SH-SY5Y (cell line): ENCODE results near the gene ZNF597.

Experiments
- GATA2 ChIP-seq: IDR thresholded peaks from 2 replicates; pipeline ENCODE4 v1.6.1; 2011; ENCODE audit warnings: mild to moderate bottlenecking, low read depth, low read length
- GATA3 ChIP-seq: IDR thresholded peaks from 2 replicates; pipeline ENCODE4 v1.6.1; 2011; ENCODE audit warnings: low read depth, mild to moderate bottlenecking, low read length, moderate library complexity

DNA sequence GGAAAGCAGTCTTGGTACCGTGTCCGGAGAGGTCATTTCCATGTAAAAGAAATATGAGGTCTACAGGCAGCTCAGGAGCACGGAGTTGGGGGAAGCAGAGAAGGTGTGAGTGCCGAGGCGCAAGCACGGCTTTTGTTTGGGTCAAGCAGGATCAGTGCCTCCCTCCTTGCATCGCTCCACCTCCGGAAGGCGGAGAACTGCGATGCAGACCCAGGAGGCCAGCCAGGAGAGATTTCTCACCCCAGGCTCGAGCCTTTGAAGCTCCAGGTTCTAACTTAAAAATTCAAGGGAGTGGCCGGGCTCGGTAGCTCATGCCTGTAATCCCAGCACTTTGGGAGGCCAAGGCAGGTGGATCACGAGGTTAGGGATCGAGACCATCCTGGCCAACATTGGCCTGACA is 25.2 kb upstream of the ZNF597 start:
- no peak for TF ChIP-seq GATA2
- no peak for TF ChIP-seq GATA3
